Heart left ventricle (tissue), 13 donors: ENCODE measurements around the gene GOPC.

ENCODE experiments used
- CTCF ChIP-seq, 12 donors: fragments of 200-600 bp; sonication (generic) in 4 of 12; IDR thresholded peaks; one replicate each; pipeline versions ENCODE4 v1.5.0 to v1.8.0; 2018 to 2022; ENCODE audit warnings: antibody characterized with exemption in 12 of 12, mild to moderate bottlenecking in 5 of 12
- POLR2A ChIP-seq, 2 donors: fragments of 450-650 bp; IDR thresholded peaks; one replicate each; pipeline ENCODE4 v1.6.1; 2017; ENCODE audit warnings: antibody characterized with exemption in 2 of 2, mild to moderate bottlenecking in 2 of 2, moderate library complexity in 2 of 2
- donor health status: ischemic (EF 13 %, LVEDD 7.1; RV severe dilation, severe dysfunction).
- donor health status: DM: no; HTN: yes; CAD: no.
- donor health status: DM: no; HTN: no; CAD: no.
- donor health status: ischemic (EF 25% LVEDD 6.9; RV normal size, moderate dysfunction).
- donor health status: ischemic (EF 25% LVEDD 5.7; RV mildly dilated, moderate dysfunction).
- donor health status: ischemic (EF 35%, LVEDD 5.7; RV mildly dilated, moderate dysfunction).
- donor health status: nonischemic (EF 11% LVEDD 7.7; RV severe dilation, severe dysfunction).
- donor health status: DM: yes; HTN: yes; CAD: no.
- donor health status: PGD.
- donor health status: ischemic (EF 29% LVEDD 5.4; RV normal size, mild dysfunction).
- donor health status: nonischemic (EF 23%, LVEDD 6.1; RV moderate dilation, normal function).

GRCh38 chr6:117561128-117561527 is 41.2 kb downstream of the GOPC start:
- TF ChIP-seq CTCF (IDR thresholded peaks at IDR 0.05) (no peak), POLR2A (IDR thresholded peaks at IDR 0.05) (no peak)
